K562 (cell line): ENCODE data around the gene KCNJ9. TPM values are rescaled to one million over a fixed set of nuclear protein-coding genes. Genes with fewer than 3 reads are reported as not detected.
A peak's percentile ranks its signal among the peaks of the same experiment; 100 is the strongest.

Source experiments
- ATAC-seq: fragments of 200-7000 bp; cut with Tn5 transposase; 3 replicates; pipeline ENCODE4 v1.9.1; 2020; ENCODE audit warnings: moderate library complexity
- BruUV-seq: library from RNA; stranded (reverse); fragments of 400-500 nt; replicated peaks from 2 replicates; lab custom pipeline; 2021; lab: Mats Ljungman, UMichigan
- CTCF ChIA-PET: fragments of 300-600 bp; formaldehyde crosslinking; extraction: SDS; loops from one replicate; lab custom pipeline; 2021; ENCODE audit warnings: low intra/inter-chr PET ratio; lab: Yijun Ruan, JAX
- POLR2A ChIA-PET: fragments of 300-600, 350-650 bp; sonication (Branson Sonifier 250); formaldehyde crosslinking; extraction: SDS; loops from one replicate; lab custom pipeline; 2021; ENCODE audit warnings: antibody characterized with exemption, inconsistent platforms; lab: Yijun Ruan, JAX
- DNase-seq, 4 experiments: peaks; one replicate each; pipeline versions ENCODE4 v3.0.0 to v3.0.0-alpha.2; 2011 to 2018; ENCODE audit warnings: low spot score in 3 of 4, mixed read lengths in 3 of 4; ENCODE audit errors: extremely low read depth in 1 of 4
- FAIRE-seq: peaks from 2 replicates; lab custom pipeline; 2011; peaks lifted over from hg19 to GRCh38; lab: Jason Lieb, UNC
- H2AFZ ChIP-seq: 2 replicates; pipeline ENCODE4 v1.6.0; 2011; ENCODE audit warnings: low read depth, low read length, control low read depth, inconsistent platforms
- H3K27ac ChIP-seq: fragments of 200-600 bp; 3 replicates; pipeline ENCODE4 v1.8.0; 2011; ENCODE audit warnings: low read depth, mild to moderate bottlenecking, control low read depth, inconsistent platforms, low read length, moderate library complexity, mixed read lengths; ENCODE audit errors: extremely low read depth
- H3K27me3 ChIP-seq, 2 experiments: fragments of 300-600 bp in 1 of 2; 2 replicates in 1 of 2; 3 replicates in 1 of 2; pipeline versions ENCODE4 v1.6.0 to v1.8.0; 2011; ENCODE audit warnings: inconsistent platforms in 2 of 2, low read length in 2 of 2, mild to moderate bottlenecking in 1 of 2, mixed read lengths in 1 of 2, moderate library complexity in 1 of 2; ENCODE audit not compliant: control insufficient read depth in 2 of 2, insufficient read depth in 2 of 2
- H3K36me3 ChIP-seq: fragments of 300-600 bp; 3 replicates; pipeline ENCODE4 v1.8.0; 2011; ENCODE audit warnings: mild to moderate bottlenecking, low read length, inconsistent platforms; ENCODE audit not compliant: control insufficient read depth, insufficient read depth
- H3K4me1 ChIP-seq, 2 experiments: fragments of 200-600 bp in 1 of 2; replicated peaks in 1 of 2; 2 replicates in 1 of 2; 3 replicates in 1 of 2; pipeline versions ENCODE4 v1.5.1 to v1.8.0; 2011; ENCODE audit warnings: inconsistent platforms in 2 of 2, low read length in 2 of 2, mild to moderate bottlenecking in 1 of 2, mixed read lengths in 1 of 2, moderate library complexity in 1 of 2; ENCODE audit not compliant: control insufficient read depth in 2 of 2, insufficient read depth in 2 of 2
- H3K4me2 ChIP-seq: 2 replicates; pipeline ENCODE4 v1.6.1; 2011; ENCODE audit warnings: low read length, control low read depth, inconsistent platforms, mixed read lengths; ENCODE audit not compliant: insufficient read depth
- H3K4me3 ChIP-seq: fragments of 200-600 bp; sonication (generic), shearing (Covaris generic); 2 replicates; pipeline ENCODE4 v1.5.1; 2016; ENCODE audit warnings: control low read depth, inconsistent platforms
- H3K79me2 ChIP-seq: fragments of 200-600 bp; 3 replicates; pipeline ENCODE4 v1.8.0; 2011; ENCODE audit warnings: low read length, inconsistent platforms; ENCODE audit not compliant: control insufficient read depth, insufficient read depth
- H3K9ac ChIP-seq, 2 experiments: 2 replicates each; pipeline versions ENCODE4 v1.6.0 to v1.6.1; 2011; ENCODE audit warnings: low read depth in 2 of 2, low read length in 2 of 2, control low read depth in 1 of 2, inconsistent platforms in 1 of 2, mild to moderate bottlenecking in 1 of 2, mixed read lengths in 1 of 2; ENCODE audit not compliant: insufficient read depth in 1 of 2
- H3K9me1 ChIP-seq: one replicate; pipeline ENCODE4 v1.6.0; 2011; ENCODE audit warnings: inconsistent platforms, mild to moderate bottlenecking, low read length, moderate library complexity; ENCODE audit not compliant: control insufficient read depth, insufficient read depth
- H3K9me3 ChIP-seq: replicated peaks from 2 replicates; pipeline ENCODE4 v1.5.1; 2011; ENCODE audit warnings: low read depth, low read length, inconsistent platforms; ENCODE audit not compliant: control insufficient read depth, insufficient read depth
- H4K20me1 ChIP-seq: replicated peaks from 2 replicates; pipeline ENCODE4 v1.6.1; 2011; ENCODE audit warnings: low read length, inconsistent platforms, mixed read lengths; ENCODE audit not compliant: control insufficient read depth, insufficient read depth
- ADNP ChIP-seq: fragments of 200-800 bp; sonication (Bioruptor generic); IDR thresholded peaks from 2 replicates; pipeline ENCODE4 v1.6.1; 2016; ENCODE audit warnings: missing genetic modification characterization, missing compliant biosample characterization
- E2F1 ChIP-seq: sonication (generic); formaldehyde crosslinking; IDR thresholded peaks from 2 replicates; pipeline ENCODE4 v1.8.1; 2023; ENCODE audit warnings: mild to moderate bottlenecking, missing genetic modification reagents, moderate library complexity
- EWSR1 ChIP-seq: fragments of 450-650 bp; IDR thresholded peaks from 2 replicates; pipeline ENCODE4 v1.6.1; 2018; ENCODE audit warnings: borderline replicate concordance, mild to moderate bottlenecking, low read depth, moderate library complexity; ENCODE audit not compliant: partially characterized antibody
- HMG20B ChIP-seq: fragments of 250-450 bp; sonication (Bioruptor Pico); IDR thresholded peaks from 2 replicates; pipeline ENCODE4 v1.5.0; 2021; ENCODE audit warnings: mild to moderate bottlenecking
- JUNB ChIP-seq: fragments of 450-650 bp; formaldehyde crosslinking; conservative IDR thresholded peaks from 2 replicates; pipeline ENCODE4 v1.4.0; 2020; ENCODE audit warnings: mild to moderate bottlenecking
- MCM2 ChIP-seq: fragments of 450-650 bp; IDR thresholded peaks from 2 replicates; pipeline ENCODE4 v1.6.1; 2017; ENCODE audit warnings: low read depth, mild to moderate bottlenecking
- PML ChIP-seq: IDR thresholded peaks from 2 replicates; pipeline ENCODE4 v1.6.1; 2012; ENCODE audit warnings: low read length, inconsistent platforms
- RBM14 ChIP-seq: fragments of 200-400 bp; formaldehyde crosslinking; IDR thresholded peaks from 2 replicates; pipeline ENCODE4 v1.6.1; 2018; ENCODE audit warnings: low read depth, mild to moderate bottlenecking, low read length, moderate library complexity, borderline replicate concordance; ENCODE audit not compliant: insufficient read depth
- SMAD4 ChIP-seq: fragments of 250-450 bp; sonication (Bioruptor Pico); conservative IDR thresholded peaks from 2 replicates; pipeline ENCODE4 v1.8.0; 2021; ENCODE audit warnings: inconsistent platforms, mild to moderate bottlenecking, moderate library complexity
- TRIM28 ChIP-seq: fragments of 450-650 bp; IDR thresholded peaks from 2 replicates; pipeline ENCODE4 v1.6.1; 2017
- ZNF830 ChIP-seq: fragments of 250-450 bp; sonication (Bioruptor Pico); IDR thresholded peaks from 2 replicates; pipeline ENCODE4 v1.5.0; 2021; ENCODE audit warnings: mild to moderate bottlenecking
- ZZZ3 ChIP-seq: fragments of 450-650 bp; IDR thresholded peaks from 2 replicates; pipeline ENCODE4 v1.6.1; 2016; ENCODE audit warnings: antibody characterized with exemption, mild to moderate bottlenecking, moderate library complexity
- WGBS: fragments of 100-300 bp; shearing (Covaris generic); methylation state at CpG from one replicate; pipeline ENCODE4 v1.1.6; 2016; ENCODE audit warnings: low coverage, mixed read lengths; ENCODE audit not compliant: insufficient coverage; ENCODE audit errors: missing lambda C conversion rate; 5-methylcytosine and 5-hydroxymethylcytosine counted together
- in situ Hi-C: fragments of 300-500 bp; cut with MboI; formaldehyde crosslinking; loops from 4 replicates; pipeline ENCODE4 v1.15.0; 2018; ENCODE audit warnings: inconsistent platforms, mixed read lengths
- intact Hi-C: fragments of 100-400 bp; cut with micrococcal nuclease; formaldehyde crosslinking; loops from 2 replicates; pipeline ENCODE4 v1.14.2; 2022
- polyA plus RNA-seq, 8 experiments: library from polyadenylated mRNA; depleted of rRNA in 4 of 8; stranded (reverse) in 5 of 8; unstranded in 3 of 8; fragments of >200 nt; fragmentation: Nextera tagmentation in 2 of 8; fragmentation: Illumina TruSeq in 1 of 8; extraction: Ambion mirVana in 2 of 8; extraction: Trizol in 1 of 8; gene quantifications; 2 replicates each; pipeline versions ENCODE4 v1.2.1 to v1.2.3, GENCODE V29; 2011 to 2014; ENCODE audit warnings: inconsistent platforms in 1 of 8, missing spikeins in 1 of 8
- total RNA-seq, 7 experiments: library from RNA; depleted of rRNA in 6 of 7; stranded (reverse); fragments of >200 nt in 6 of 7; fragmentation: Illumina TruSeq in 2 of 7; extraction: Trizol in 2 of 7; gene quantifications; 2 replicates each; pipeline versions ENCODE4 v1.2.1 to v1.2.3, GENCODE V29; 2011 to 2021; ENCODE audit warnings: low replicate concordance in 1 of 7
- TF ChIP-seq, protein P1 (sequence below), 3 experiments: fragments of 200-800 bp in 1 of 3; sonication (Bioruptor generic) in 1 of 3; sonication (generic) in 1 of 3; formaldehyde crosslinking in 1 of 3; IDR thresholded peaks; 2 replicates each; pipeline versions ENCODE4 v1.6.1 to v1.8.0; 2016 to 2022; ENCODE audit warnings: mild to moderate bottlenecking in 2 of 3, missing compliant biosample characterization in 2 of 3, missing genetic modification characterization in 2 of 3, missing genetic modification reagents in 1 of 3
- TF ChIP-seq, protein P2 (sequence below): fragments of 250-450 bp; sonication (Bioruptor Pico); IDR thresholded peaks from 2 replicates; pipeline ENCODE4 v1.8.0; 2022; ENCODE audit warnings: inconsistent platforms, mild to moderate bottlenecking, moderate library complexity, borderline replicate concordance
- TF ChIP-seq, protein P3 (sequence below): sonication (generic); formaldehyde crosslinking; IDR thresholded peaks from 2 replicates; pipeline ENCODE4 v1.9.0; 2022; ENCODE audit warnings: mild to moderate bottlenecking, missing genetic modification reagents

Gene KCNJ9
- total and polyA plus RNA-seq, 9 of the 15 experiments (the other 6 are each of a cell fraction or from before 2014, with no cell fraction given) = not detected

DNA sequence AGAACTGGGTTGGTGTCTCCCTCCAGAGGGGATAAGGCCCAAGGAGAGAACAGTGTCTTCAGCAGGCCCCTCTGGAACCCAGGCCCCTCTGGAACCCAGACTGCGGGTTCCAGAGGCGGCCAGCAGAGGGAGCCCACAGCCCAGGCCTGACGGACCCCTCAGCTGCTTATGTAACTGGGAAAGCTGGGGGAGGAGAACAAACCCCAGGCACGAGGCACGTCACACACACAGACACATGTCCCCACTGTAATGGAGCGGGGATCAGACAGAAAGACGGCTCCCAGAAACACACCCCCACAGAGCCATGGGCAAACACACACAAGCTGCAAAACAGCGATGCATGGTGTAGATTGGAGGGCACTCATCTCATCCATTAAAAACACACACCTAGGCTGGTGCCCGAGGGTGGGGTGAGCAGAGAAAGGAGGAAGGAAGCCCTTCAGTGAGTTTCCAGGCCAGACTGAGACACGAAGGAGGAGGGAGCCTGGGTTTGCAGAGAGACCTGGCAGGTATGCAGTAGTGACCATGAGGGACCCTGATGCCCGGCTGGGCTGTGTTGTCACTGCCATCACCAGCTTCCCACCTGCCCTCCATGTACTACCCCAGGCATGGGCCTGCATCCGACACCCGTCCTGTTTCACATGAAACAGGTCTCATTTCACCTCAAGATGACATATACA, 19.8 kb downstream of the KCNJ9 start (continued):
- TF ChIP-seq ZZZ3 (no peak), HMG20B (no peak), MCM2 (no peak), SMAD4 (peak; percentile 66), EWSR1 (no peak), ZNF830 (no peak)

DNA sequence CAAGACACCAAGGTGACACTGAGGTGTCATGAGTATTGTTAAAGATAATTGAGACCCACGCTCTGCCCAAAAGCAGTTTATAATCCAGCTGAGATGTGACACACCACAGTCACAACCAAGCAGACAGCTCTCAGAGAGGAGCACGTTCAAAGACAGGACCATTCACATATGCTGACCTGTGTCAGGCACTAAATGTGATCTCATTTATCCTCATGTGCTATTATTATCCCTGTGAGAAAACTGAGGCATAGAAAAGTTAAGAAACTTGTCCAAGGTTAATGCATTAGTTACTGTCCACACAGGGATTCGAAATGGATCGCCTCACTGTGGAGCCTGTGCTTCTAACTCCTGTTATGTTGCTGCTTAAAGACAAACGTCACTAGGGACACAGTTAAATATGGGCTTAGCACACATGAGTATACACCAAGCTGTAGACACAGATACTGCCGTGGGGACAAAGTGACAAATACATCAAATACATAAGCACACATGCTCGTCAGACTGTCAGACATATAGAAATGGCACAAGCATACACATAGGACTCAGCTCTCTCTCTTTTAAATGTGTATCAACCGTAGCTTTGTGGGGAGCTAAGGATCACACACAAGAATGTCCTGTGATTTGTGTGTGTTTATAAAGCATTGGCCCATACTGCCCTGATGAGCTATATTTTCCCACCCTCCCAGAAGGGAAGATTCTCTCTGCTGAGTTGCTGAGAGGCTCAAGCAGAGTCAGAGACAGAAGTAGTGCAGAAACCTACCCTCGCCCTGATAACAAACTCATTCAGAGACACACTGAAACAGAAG, 20.6 kb downstream of the KCNJ9 start:
- H3K79me2 ChIP-seq = no peaks in the 10 kb centered on the region
- ATAC-seq (no peak), FAIRE-seq (peak; percentile 29), DNase-seq (no peak)
- in situ Hi-C loops = loop anchor here (10.0 kb wide), 1 partner anchor 273 kb away; no protein-coding TSS in a partner anchor
- no peaks in the 10 kb centered on the region for H3K36me3 ChIP-seq
- ChIA-PET CTCF (interaction anchor here (0.9 to 1.5 kb wide), 2 partner anchors 150 to 275 kb away, joined by 4 to 5 read pairs; no protein-coding TSS in a partner anchor), POLR2A (interaction anchor here (0.6 to 1.1 kb wide), 3 partner anchors 46 to 297 kb away, joined by 3 to 6 read pairs (median 4); no protein-coding TSS in a partner anchor)
- no peak overlapping the region for H3K4me3 ChIP-seq
- BruUV-seq = no TSS peak
- no peak overlapping the region for H3K27ac ChIP-seq
- WGBS = 42% methylated on average over 9 of the region's 9 CpGs
- H3K9me3 ChIP-seq = no peaks in the 10 kb centered on the region
- H3K9ac ChIP-seq = no peak overlapping the region
- intact Hi-C loops = loop anchor here (1.0 to 2.0 kb wide), 5 partner anchors 61 to 274 kb away; no protein-coding TSS in a partner anchor
- peak overlapping the region; percentile 99 for H2AFZ ChIP-seq
- no peaks in the 10 kb centered on the region for H3K27me3 ChIP-seq
- peaks cover 18 to 26% of the 10 kb centered on the region in 2 experiments; a peak in 4 of 5 replicates for H3K4me1 ChIP-seq
- H3K4me2 ChIP-seq = no peak overlapping the region
- H3K9me1 ChIP-seq = no peaks in the 10 kb centered on the region
- peaks cover 3% of the 10 kb centered on the region; the same call in 1 of the 2 replicates for H4K20me1 ChIP-seq
- no peak for TF ChIP-seq RBM14
- no peak for TF ChIP-seq PML
- TF ChIP-seq JUNB (CRISPR knock-in tag) = no peak
- TF ChIP-seq ADNP = no peak
- TF ChIP-seq, protein P1, sequence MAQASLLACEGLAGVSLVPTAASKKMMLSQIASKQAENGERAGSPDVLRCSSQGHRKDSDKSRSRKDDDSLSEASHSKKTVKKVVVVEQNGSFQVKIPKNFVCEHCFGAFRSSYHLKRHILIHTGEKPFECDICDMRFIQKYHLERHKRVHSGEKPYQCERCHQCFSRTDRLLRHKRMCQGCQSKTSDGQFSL (CRISPR knock-in tag; IDR thresholded peaks at IDR 0.05) = no peak
- TF ChIP-seq, protein P1 (tag; IDR thresholded peaks at IDR 0.05) = no peak
- no peak for TF ChIP-seq E2F1 (CRISPR knock-in tag)
- TF ChIP-seq, protein P2, sequence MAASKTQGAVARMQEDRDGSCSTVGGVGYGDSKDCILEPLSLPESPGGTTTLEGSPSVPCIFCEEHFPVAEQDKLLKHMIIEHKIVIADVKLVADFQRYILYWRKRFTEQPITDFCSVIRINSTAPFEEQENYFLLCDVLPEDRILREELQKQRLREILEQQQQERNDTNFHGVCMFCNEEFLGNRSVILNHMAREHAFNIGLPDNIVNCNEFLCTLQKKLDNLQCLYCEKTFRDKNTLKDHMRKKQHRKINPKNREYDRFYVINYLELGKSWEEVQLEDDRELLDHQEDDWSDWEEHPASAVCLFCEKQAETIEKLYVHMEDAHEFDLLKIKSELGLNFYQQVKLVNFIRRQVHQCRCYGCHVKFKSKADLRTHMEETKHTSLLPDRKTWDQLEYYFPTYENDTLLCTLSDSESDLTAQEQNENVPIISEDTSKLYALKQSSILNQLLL (CRISPR knock-in tag) = no peak
- TF ChIP-seq, protein P3, sequence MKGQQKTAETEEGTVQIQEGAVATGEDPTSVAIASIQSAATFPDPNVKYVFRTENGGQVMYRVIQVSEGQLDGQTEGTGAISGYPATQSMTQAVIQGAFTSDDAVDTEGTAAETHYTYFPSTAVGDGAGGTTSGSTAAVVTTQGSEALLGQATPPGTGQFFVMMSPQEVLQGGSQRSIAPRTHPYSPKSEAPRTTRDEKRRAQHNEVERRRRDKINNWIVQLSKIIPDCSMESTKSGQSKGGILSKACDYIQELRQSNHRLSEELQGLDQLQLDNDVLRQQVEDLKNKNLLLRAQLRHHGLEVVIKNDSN (CRISPR knock-in tag) = no peak
- no peak for TF ChIP-seq TRIM28
